HepG2 (cell line): Measurements from ENCODE around the gene RFXANK. TPM values are rescaled to one million over a fixed set of nuclear protein-coding genes. Genes with fewer than 3 reads are reported as not detected.

Experiments
- ATAC-seq: fragments of 200-7000 bp; cut with Tn5 transposase; 3 replicates; pipeline ENCODE4 v1.9.1; 2020; ENCODE audit warnings: mild to moderate bottlenecking, moderate library complexity
- BruUV-seq: library from RNA; stranded (reverse); fragments of 400-500 nt; replicated peaks from 2 replicates; lab custom pipeline; 2021; lab: Mats Ljungman, UMichigan
- CTCF ChIA-PET: fragments of 300-600 bp; formaldehyde crosslinking; extraction: SDS; loops from one replicate; lab custom pipeline; 2021; ENCODE audit warnings: low total read pairs, inconsistent platforms, low intra/inter-chr PET ratio; lab: Yijun Ruan, JAX
- POLR2A ChIA-PET: fragments of 350-600 bp; sonication (Branson Sonifier 250); formaldehyde crosslinking; loops from one replicate; lab custom pipeline; 2020; ENCODE audit warnings: antibody characterized with exemption, inconsistent platforms; lab: Yijun Ruan, JAX
- DNase-seq: peaks from one replicate; pipeline ENCODE4 v3.0.0-alpha.2; 2015; ENCODE audit warnings: low spot score
- FAIRE-seq: peaks from 3 replicates; lab custom pipeline; 2011; peaks lifted over from hg19 to GRCh38; lab: Jason Lieb, UNC
- H2AFZ ChIP-seq: one replicate; pipeline ENCODE4 v1.6.1; 2011; ENCODE audit warnings: low read length, inconsistent platforms
- H3K27ac ChIP-seq: fragments of 300-600 bp; 3 replicates; pipeline ENCODE4 v1.8.0; 2011; ENCODE audit warnings: mixed run types, mild to moderate bottlenecking, mixed read lengths, low read length, inconsistent platforms; ENCODE audit not compliant: insufficient read depth; ENCODE audit errors: extremely low read length
- H3K27me3 ChIP-seq, 2 experiments: fragments of 200-600 bp in 1 of 2; 2 replicates in 1 of 2; 3 replicates in 1 of 2; pipeline versions ENCODE4 v1.6.0 to v1.8.0; 2011; ENCODE audit warnings: low read length in 2 of 2, mild to moderate bottlenecking in 2 of 2, moderate library complexity in 2 of 2, inconsistent platforms in 1 of 2; ENCODE audit not compliant: insufficient read depth in 2 of 2, control insufficient read depth in 1 of 2
- H3K36me3 ChIP-seq, 2 experiments: fragments of 200-600 bp in 1 of 2; replicated peaks in 1 of 2; 2 replicates in 1 of 2; 3 replicates in 1 of 2; pipeline versions ENCODE4 v1.5.1 to v1.8.0; 2011; ENCODE audit warnings: low read length in 2 of 2, inconsistent platforms in 1 of 2; ENCODE audit not compliant: insufficient read depth in 2 of 2, control insufficient read depth in 1 of 2
- H3K4me1 ChIP-seq: 2 replicates; pipeline ENCODE4 v1.5.1; 2012; ENCODE audit warnings: low read length, inconsistent platforms; ENCODE audit not compliant: insufficient read depth
- H3K4me2 ChIP-seq: 2 replicates; pipeline ENCODE4 v1.6.0; 2011; ENCODE audit warnings: low read depth, low read length, inconsistent platforms
- H3K4me3 ChIP-seq, 3 experiments: fragments of 200-600 bp in 1 of 3; sonication (generic), shearing (Covaris generic) in 1 of 3; replicated peaks in 1 of 3; 2 replicates each; pipeline ENCODE4 v1.5.1; 2011 to 2016; ENCODE audit warnings: low read length in 3 of 3, inconsistent platforms in 2 of 3, low read depth in 2 of 3, mild to moderate bottlenecking in 2 of 3, control low read depth in 1 of 3, mixed read lengths in 1 of 3; ENCODE audit not compliant: insufficient read depth in 1 of 3
- H3K79me2 ChIP-seq: one replicate; pipeline ENCODE4 v1.6.1; 2011; ENCODE audit warnings: low read length, inconsistent platforms; ENCODE audit not compliant: insufficient read depth
- H3K9ac ChIP-seq: 2 replicates; pipeline ENCODE4 v1.6.0; 2011; ENCODE audit warnings: mild to moderate bottlenecking, low read depth, low read length, inconsistent platforms; ENCODE audit not compliant: insufficient read depth
- H3K9me3 ChIP-seq: 2 replicates; pipeline ENCODE4 v1.5.1; 2012; ENCODE audit warnings: mild to moderate bottlenecking, low read length
- H4K20me1 ChIP-seq: 2 replicates; pipeline ENCODE4 v1.6.0; 2011; ENCODE audit warnings: inconsistent platforms, mild to moderate bottlenecking, low read length, moderate library complexity; ENCODE audit not compliant: insufficient read depth
- EEA1 ChIP-seq: sonication (generic); formaldehyde crosslinking; IDR thresholded peaks from 2 replicates; pipeline ENCODE4 v1.5.1; 2020; ENCODE audit warnings: mild to moderate bottlenecking, missing genetic modification reagents, borderline replicate concordance
- ELF1 ChIP-seq: sonication (generic); formaldehyde crosslinking; IDR thresholded peaks from 2 replicates; pipeline ENCODE4 v1.4.0; 2020; ENCODE audit warnings: missing genetic modification reagents
- ELF3 ChIP-seq: IDR thresholded peaks from 2 replicates; pipeline ENCODE4 v1.6.1; 2016; ENCODE audit warnings: missing genetic modification reagents, missing compliant biosample characterization
- RFX5 ChIP-seq: IDR thresholded peaks from 2 replicates; pipeline ENCODE4 v1.6.1; 2011; ENCODE audit warnings: low read depth, low read length, improper control_type of control experiment
- STAG1 ChIP-seq: sonication (generic); formaldehyde crosslinking; IDR thresholded peaks from 2 replicates; pipeline ENCODE4 v1.4.0; 2020; ENCODE audit warnings: missing genetic modification reagents
- THAP11 ChIP-seq: IDR thresholded peaks from 2 replicates; pipeline ENCODE4 v1.6.1; 2016; ENCODE audit warnings: missing biosample characterization, missing genetic modification reagents
- ZBTB42 ChIP-seq: sonication (generic); formaldehyde crosslinking; IDR thresholded peaks from 2 replicates; pipeline ENCODE4 v1.5.0; 2020; ENCODE audit warnings: mild to moderate bottlenecking, missing genetic modification reagents
- ZNF543 ChIP-seq: sonication (generic); formaldehyde crosslinking; IDR thresholded peaks from 2 replicates; pipeline ENCODE4 v1.4.0; 2020; ENCODE audit warnings: mild to moderate bottlenecking, missing genetic modification reagents
- ZNF782 ChIP-seq: sonication (generic); formaldehyde crosslinking; IDR thresholded peaks from 2 replicates; pipeline ENCODE4 v1.4.0; 2020; ENCODE audit warnings: missing genetic modification reagents, mild to moderate bottlenecking, borderline replicate concordance
- WGBS: methylation state at CpG from one replicate; pipeline ENCODE4 v1.1.6; 2017; ENCODE audit warnings: low lambda C conversion rate; 5-methylcytosine and 5-hydroxymethylcytosine counted together
- in situ Hi-C: cut with HindIII; loops from 2 replicates; pipeline ENCODE4 v1.10.0; 2017; ENCODE audit warnings: low pct_unique_long_range_greater_than_20kb; ENCODE audit not compliant: extremely low pct_ligation_motif_present
- intact Hi-C: fragments of 100-400 bp; cut with micrococcal nuclease; formaldehyde crosslinking; loops from one replicate; pipeline ENCODE4 v1.10.0; 2022; ENCODE audit not compliant: unreplicated experiment
- polyA plus RNA-seq, 8 experiments: library from polyadenylated mRNA; depleted of rRNA in 3 of 8; stranded (reverse) in 7 of 8; unstranded in 1 of 8; fragments of >200 nt; fragmentation: Illumina TruSeq in 4 of 8; extraction: Trizol in 4 of 8; gene quantifications; 2 replicates each; pipeline versions ENCODE4 v1.2.1 to v1.2.3, GENCODE V29; 2011 to 2016; ENCODE audit warnings: low read depth in 4 of 8, missing spikeins in 1 of 8, mixed read lengths in 1 of 8; ENCODE audit not compliant: insufficient read depth in 1 of 8
- total RNA-seq, 5 experiments: library from RNA; depleted of rRNA; stranded (reverse); fragments of >200 nt; fragmentation: Illumina TruSeq; extraction: Trizol; gene quantifications; 2 replicates each; pipeline ENCODE4 v1.2.3, GENCODE V29; 2016; ENCODE audit warnings: low read depth in 1 of 5
- TF ChIP-seq, protein P1 (sequence below): sonication (generic); formaldehyde crosslinking; IDR thresholded peaks from 2 replicates; pipeline ENCODE4 v1.4.0; 2020; ENCODE audit warnings: missing genetic modification reagents
- TF ChIP-seq, protein P2 (sequence below): sonication (generic); formaldehyde crosslinking; IDR thresholded peaks from 2 replicates; pipeline ENCODE4; 2020; ENCODE audit warnings: missing genetic modification reagents, mild to moderate bottlenecking, borderline replicate concordance
- TF ChIP-seq, protein P3 (sequence below): sonication (generic); formaldehyde crosslinking; IDR thresholded peaks from 2 replicates; pipeline ENCODE4 v1.5.1; 2020; ENCODE audit warnings: mild to moderate bottlenecking, missing genetic modification reagents, moderate library complexity

The RFXANK gene
- total and polyA plus RNA-seq, 2 of the 13 experiments (the other 11 are each of a cell fraction or from before 2014, with no cell fraction given): 49.9 to 80.7 TPM

DNA sequence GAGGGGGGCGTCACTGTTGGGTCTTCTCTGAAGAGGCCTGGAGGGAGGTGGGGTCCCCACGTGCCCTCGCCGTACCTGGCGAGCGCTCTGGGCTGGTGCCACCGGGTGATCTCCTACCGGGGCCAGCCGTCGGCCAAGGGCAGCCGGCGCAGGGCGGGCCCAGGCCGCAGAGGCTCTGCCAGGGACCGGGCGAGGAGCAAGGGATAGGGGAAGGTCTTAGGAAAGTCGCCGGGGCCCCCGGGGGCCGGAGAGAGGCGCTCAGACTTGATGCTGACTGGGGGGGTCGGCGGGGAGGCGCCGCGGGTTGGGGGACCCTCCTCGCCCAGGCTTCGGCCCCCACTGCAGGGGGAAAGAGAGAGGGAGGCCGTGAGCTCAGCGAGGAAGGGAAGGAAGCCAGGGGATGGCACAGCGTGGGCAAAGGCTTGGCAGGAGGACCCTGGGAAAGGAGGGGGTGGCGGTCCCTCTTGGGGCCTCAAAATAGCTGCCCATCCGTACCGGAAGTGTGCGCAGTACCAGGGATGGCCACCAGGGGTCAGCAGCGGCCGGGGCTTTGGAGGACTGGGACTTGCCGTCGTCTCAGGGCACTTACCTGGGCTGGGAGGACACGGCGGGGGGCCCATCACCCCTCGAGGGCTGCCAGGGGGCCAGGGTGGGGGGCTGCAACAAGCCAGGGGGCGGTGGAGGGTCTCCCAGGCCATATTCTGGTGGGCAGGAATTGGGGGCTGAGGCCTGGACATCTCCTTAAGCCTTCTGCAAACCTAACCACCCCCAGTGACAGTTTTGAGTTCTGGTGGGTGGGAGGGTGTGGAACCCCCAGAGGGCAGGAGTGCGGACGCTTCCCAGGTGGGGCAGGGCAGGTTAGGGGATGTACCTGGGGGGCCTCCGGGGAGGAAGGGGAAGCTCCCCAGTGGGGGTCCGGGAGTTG is 46.1 kb upstream of the RFXANK start:
- Histone ChIP-seq H4K20me1 (no peaks in the 10 kb centered on the region), H3K4me3 (no peak overlapping the region), H3K4me2 (no peak overlapping the region), H3K4me1 (no peaks in the 10 kb centered on the region), H3K79me2 (no peaks in the 10 kb centered on the region), H3K27ac (no peak overlapping the region), H3K36me3 (peaks cover 2 to 11% of the 10 kb centered on the region in 2 experiments; a peak in 3 of 5 replicates), H2AFZ (no peak overlapping the region), H3K9me3 (no peaks in the 10 kb centered on the region), H3K9ac (no peak overlapping the region), H3K27me3 (no peaks in the 10 kb centered on the region)
- CTCF ChIA-PET: interaction anchor here (0.8 to 5.0 kb wide), 3 partner anchors 26 to 215 kb away, joined by 4 to 88 read pairs (median 6); no protein-coding TSS in a partner anchor
- BruUV-seq: no TSS peak
- in situ Hi-C loops (no loop called here), intact Hi-C loops (loop anchor here (1.0 kb wide), 1 partner anchor 29 kb away; no protein-coding TSS in a partner anchor)
- peak; percentile 83 for ATAC-seq
- peak; percentile 35 for DNase-seq
- no peak for FAIRE-seq
- POLR2A ChIA-PET: interaction anchor here (1.1 kb wide), 1 partner anchor 24 kb away, joined by 3 read pairs; the partner anchor contains the start of gene MEF2B
- 59% methylated on average over 25 of the region's 47 CpGs for WGBS
- TF ChIP-seq STAG1 (CRISPR knock-in tag): peak; percentile 88
- no peak for TF ChIP-seq EEA1 (CRISPR knock-in tag)
- TF ChIP-seq, protein P1, sequence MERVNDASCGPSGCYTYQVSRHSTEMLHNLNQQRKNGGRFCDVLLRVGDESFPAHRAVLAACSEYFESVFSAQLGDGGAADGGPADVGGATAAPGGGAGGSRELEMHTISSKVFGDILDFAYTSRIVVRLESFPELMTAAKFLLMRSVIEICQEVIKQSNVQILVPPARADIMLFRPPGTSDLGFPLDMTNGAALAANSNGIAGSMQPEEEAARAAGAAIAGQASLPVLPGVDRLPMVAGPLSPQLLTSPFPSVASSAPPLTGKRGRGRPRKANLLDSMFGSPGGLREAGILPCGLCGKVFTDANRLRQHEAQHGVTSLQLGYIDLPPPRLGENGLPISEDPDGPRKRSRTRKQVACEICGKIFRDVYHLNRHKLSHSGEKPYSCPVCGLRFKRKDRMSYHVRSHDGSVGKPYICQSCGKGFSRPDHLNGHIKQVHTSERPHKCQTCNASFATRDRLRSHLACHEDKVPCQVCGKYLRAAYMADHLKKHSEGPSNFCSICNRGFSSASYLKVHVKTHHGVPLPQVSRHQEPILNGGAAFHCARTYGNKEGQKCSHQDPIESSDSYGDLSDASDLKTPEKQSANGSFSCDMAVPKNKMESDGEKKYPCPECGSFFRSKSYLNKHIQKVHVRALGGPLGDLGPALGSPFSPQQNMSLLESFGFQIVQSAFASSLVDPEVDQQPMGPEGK (CRISPR knock-in tag): peak; percentile 28; the same call in 1 of the 2 replicates
- TF ChIP-seq ZBTB42: no peak
- no peak for TF ChIP-seq ZNF543 (CRISPR knock-in tag)
- peak; percentile 33; the same call in 1 of the 2 replicates for TF ChIP-seq THAP11 (CRISPR knock-in tag)
- TF ChIP-seq ELF3 (CRISPR knock-in tag): peak; percentile 35; the same call in 1 of the 2 replicates
- peak; percentile 89 for TF ChIP-seq ELF1 (CRISPR knock-in tag)
- TF ChIP-seq RFX5: peak; percentile 27; the same call in 1 of the 2 replicates
- TF ChIP-seq, protein P2, sequence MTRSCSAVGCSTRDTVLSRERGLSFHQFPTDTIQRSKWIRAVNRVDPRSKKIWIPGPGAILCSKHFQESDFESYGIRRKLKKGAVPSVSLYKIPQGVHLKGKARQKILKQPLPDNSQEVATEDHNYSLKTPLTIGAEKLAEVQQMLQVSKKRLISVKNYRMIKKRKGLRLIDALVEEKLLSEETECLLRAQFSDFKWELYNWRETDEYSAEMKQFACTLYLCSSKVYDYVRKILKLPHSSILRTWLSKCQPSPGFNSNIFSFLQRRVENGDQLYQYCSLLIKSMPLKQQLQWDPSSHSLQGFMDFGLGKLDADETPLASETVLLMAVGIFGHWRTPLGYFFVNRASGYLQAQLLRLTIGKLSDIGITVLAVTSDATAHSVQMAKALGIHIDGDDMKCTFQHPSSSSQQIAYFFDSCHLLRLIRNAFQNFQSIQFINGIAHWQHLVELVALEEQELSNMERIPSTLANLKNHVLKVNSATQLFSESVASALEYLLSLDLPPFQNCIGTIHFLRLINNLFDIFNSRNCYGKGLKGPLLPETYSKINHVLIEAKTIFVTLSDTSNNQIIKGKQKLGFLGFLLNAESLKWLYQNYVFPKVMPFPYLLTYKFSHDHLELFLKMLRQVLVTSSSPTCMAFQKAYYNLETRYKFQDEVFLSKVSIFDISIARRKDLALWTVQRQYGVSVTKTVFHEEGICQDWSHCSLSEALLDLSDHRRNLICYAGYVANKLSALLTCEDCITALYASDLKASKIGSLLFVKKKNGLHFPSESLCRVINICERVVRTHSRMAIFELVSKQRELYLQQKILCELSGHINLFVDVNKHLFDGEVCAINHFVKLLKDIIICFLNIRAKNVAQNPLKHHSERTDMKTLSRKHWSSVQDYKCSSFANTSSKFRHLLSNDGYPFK (CRISPR knock-in tag): peak; percentile 52; the same call in 1 of the 2 replicates
- no peak for TF ChIP-seq ZNF782
- TF ChIP-seq, protein P3, sequence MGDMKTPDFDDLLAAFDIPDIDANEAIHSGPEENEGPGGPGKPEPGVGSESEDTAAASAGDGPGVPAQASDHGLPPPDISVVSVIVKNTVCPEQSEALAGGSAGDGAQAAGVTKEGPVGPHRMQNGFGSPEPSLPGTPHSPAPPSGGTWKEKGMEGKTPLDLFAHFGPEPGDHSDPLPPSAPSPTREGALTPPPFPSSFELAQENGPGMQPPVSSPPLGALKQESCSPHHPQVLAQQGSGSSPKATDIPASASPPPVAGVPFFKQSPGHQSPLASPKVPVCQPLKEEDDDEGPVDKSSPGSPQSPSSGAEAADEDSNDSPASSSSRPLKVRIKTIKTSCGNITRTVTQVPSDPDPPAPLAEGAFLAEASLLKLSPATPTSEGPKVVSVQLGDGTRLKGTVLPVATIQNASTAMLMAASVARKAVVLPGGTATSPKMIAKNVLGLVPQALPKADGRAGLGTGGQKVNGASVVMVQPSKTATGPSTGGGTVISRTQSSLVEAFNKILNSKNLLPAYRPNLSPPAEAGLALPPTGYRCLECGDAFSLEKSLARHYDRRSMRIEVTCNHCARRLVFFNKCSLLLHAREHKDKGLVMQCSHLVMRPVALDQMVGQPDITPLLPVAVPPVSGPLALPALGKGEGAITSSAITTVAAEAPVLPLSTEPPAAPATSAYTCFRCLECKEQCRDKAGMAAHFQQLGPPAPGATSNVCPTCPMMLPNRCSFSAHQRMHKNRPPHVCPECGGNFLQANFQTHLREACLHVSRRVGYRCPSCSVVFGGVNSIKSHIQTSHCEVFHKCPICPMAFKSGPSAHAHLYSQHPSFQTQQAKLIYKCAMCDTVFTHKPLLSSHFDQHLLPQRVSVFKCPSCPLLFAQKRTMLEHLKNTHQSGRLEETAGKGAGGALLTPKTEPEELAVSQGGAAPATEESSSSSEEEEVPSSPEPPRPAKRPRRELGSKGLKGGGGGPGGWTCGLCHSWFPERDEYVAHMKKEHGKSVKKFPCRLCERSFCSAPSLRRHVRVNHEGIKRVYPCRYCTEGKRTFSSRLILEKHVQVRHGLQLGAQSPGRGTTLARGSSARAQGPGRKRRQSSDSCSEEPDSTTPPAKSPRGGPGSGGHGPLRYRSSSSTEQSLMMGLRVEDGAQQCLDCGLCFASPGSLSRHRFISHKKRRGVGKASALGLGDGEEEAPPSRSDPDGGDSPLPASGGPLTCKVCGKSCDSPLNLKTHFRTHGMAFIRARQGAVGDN (CRISPR knock-in tag): peak; percentile 46
